ENCODE measurements around the gene GABRB3.

GABRB3 gene

DNA sequence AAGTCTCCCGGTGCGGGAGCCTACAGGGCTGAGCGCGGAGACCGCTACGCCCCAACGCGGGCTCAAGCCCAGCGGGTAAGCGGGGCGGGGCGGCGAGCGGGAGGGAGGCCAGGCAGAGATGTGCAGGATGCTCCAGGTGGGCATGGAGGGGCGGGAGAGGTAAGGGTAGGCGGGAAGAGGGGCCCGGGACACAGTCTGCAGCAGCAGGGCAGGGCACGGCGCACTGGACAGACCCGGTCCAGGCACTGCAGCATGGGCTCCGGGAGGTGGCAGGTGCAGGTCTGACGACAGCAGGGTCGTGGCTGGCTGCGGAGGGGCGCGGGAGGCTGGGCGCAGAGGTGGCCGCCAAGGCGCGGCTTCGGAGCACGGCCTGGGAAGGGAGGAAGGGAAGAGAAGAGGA lies 102.8 kb downstream of the GABRB3 start:
- DNase-seq, result no peak

GRCh38 chr15:26667222-26667988 lies 105.5 kb downstream of the GABRB3 start:
- no peak for DNase-seq

- no peak for DNase-seq
Measured at GRCh38 chr15:26665957-26666791, 106.7 kb downstream of the GABRB3 start.

GRCh38 chr15:26662283-26662682 lies 110.6 kb downstream of the GABRB3 start:
- no peak for DNase-seq

GRCh38 chr15:26661748-26662147 lies 111.1 kb downstream of the GABRB3 start:
- no peak for DNase-seq

DNA sequence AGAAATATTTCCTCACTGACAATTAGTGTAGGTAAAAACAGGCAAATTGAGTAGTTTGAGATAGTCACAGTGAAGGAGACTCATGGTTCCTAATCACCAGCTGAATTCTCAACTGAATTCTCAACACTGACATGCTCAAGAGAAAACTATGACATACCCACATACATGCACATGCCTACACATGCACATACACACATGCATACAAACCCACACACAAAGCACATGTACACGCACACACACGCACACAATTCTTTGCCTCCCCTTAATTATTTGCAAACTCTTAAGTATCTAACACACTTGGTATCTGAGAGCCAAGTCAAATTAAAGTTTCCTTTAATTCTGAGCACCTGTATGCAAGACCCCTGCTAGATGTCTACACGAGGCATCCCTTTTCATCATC lies 111.8 kb downstream of the GABRB3 start:
- DNase-seq, result no peak

DNA sequence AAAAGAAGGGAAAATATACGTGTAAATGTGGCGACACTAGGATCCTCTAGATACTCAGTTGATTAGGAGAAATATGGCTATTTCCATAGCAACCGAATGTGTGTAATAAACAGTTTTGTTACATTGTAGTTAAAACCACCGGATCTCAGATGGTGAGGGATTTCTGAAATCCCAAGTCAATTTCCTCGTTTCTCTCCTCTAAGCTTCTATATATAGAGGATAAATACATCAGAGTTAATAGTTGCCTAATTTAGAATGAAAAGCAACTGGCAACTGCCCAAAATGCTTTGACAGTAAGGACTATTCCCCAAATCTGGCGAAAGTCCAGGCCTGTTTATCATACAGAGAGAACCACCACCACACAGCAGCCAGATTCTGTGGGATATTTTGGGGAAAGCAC lies 112.6 kb downstream of the GABRB3 start:
- no peak for DNase-seq

GRCh38 chr15:26658290-26658689 lies 114.6 kb downstream of the GABRB3 start:
- no peak for DNase-seq

- no peak for DNase-seq
Measured at GRCh38 chr15:26656080-26656479, 116.8 kb downstream of the GABRB3 start.

DNA sequence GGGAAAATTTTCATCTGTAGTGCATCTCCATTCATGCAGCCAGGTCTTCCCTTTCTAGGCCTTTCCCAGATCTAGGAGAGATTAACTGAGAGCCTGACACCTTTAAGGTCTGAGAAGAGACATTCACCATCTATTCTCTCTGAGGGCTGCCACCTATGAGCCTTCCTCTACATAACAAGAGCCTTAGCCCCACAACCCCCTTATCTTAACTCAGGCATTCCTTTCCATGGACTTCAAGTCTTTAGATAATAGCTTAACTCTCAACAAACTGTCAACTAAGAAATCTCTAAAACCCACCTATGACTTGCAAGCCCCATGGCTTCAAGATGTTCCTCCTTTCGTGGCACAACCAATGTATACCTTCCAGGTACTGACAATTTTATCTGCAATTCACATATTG lies 121.0 kb downstream of the GABRB3 start:
- no peak for DNase-seq

- no peak for DNase-seq
Measured at GRCh38 chr15:26648676-26649075, 124.2 kb downstream of the GABRB3 start.

DNA sequence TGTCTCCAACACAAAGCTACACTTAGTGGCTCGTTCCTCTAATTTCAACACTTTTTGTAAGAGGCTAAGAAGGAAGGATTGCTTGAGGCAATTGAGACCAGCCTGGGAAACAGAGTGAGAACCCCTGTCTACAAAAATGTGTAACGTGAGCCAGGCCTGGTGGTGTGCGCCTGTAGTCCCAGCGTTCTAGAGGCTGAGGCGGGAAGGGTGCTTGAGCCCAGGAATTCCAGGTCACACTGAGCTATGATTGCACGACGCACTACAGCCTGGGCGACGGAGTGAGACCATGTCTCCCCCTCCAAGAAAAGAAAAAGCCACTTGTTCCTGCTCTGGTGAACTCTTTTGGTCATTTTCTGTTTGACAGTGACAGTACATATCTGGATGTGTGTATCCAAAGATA lies 127.9 kb downstream of the GABRB3 start:
- DNase-seq, result no peak

GRCh38 chr15:26641144-26641543 lies 131.7 kb downstream of the GABRB3 start:
- no peak for DNase-seq

DNA sequence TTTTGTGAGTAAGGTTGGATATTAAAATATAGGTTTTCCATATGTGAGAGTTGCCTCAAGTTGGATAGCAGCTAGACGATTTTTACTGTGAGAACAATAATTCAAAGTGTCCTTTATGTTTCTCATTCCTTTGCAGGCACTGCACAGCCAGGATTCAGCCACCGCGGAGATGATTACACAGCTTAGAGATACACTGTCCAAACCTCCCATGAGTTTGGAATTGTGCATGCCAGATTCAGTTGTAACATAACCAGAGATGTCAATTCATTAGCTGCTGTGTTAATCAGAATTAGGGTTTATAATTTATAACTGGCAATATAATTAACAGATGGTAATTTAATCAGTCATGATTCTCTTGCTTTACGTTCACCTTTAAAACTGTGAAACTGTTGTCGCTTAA lies 132.3 kb downstream of the GABRB3 start:
- no peak for DNase-seq

DNA sequence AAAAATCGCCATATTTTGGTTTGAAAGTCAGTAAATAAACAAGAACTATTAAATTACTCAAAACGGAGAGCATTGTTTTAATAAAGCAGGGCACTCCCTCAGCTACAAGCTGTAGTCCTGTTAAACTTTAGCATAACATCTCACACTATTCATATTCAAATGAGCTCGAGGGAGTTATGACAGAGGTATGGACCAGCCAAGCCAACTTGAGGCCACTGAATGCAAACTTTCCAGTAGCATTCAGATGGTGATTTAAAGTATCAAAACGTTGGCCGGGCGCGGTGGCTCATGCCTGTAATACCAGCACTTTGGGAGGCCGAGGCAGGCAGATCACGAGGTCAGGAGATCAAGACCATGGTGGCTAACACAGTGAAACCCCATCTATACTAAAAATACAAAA lies 132.9 kb downstream of the GABRB3 start:
- no peak for DNase-seq

- DNase-seq, result no peak
Measured at GRCh38 chr15:26635614-26636013, 137.3 kb downstream of the GABRB3 start.

DNA sequence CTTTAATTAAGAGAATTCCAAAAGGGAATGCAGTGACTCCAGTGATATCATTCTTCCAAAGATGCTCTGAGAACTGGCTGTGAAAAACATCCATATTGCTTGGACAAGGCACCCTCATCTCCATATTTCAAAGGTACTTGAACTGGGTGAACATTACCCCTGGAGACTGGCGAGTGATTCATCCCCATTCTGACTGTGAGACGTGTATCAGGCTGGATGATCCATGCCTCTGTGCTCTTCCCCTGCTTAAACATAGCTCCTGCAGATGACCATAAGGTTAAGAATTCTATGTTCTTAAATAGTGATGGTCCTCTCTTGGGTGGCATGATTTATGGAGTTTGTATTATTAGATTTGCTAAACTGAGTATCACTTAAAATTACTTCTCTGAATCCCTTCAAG lies 137.8 kb downstream of the GABRB3 start:
- DNase-seq, result no peak

GRCh38 chr15:26634319-26634718 lies 138.5 kb downstream of the GABRB3 start:
- no peak for DNase-seq

DNA sequence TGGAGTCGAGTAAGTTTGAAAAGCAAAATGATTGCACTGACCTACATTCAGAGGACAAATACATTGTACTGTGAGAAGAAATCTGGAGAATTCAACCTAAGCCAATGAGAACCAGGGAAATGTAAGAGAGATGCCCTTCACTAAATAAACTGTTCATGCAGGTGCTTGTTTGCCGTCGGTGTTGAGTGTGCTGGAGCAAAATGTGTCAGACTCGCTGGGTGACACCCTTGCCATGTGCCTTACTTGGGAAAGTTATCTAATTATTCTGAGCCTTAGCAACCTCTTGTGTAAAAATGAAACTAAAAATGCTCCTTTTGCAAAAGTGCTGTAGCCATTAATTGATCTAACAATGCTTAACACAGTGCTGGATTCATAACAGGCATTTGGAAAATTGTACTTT lies 140.4 kb downstream of the GABRB3 start:
- DNase-seq, result no peak

DNA sequence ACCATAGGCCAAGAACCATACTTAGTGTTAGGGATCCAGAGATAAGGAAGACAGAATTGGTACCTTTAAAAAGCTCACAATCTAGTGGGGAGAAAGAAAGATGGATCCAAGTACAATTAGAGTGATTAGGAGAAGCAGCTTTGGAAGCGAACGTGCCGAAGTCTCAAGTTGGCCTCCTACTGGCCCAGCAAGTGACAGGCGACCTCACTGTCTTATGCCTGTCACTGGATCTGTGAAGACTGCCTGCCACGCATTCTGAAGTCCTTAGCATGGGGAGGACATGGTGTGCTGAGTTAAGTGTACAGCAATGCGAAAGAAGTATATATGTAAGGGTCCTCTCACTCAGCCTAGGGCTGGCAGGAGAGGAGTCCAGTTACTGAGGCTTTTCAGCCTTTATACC lies 141.0 kb downstream of the GABRB3 start:
- DNase-seq, result no peak

GRCh38 chr15:26630857-26631256 lies 142.0 kb downstream of the GABRB3 start:
- no peak for DNase-seq

GRCh38 chr15:26628879-26629529 lies 143.9 kb downstream of the GABRB3 start:
- DNase-seq, result peak; percentile 60

GRCh38 chr15:26628071-26628470 lies 144.8 kb downstream of the GABRB3 start:
- no peak for DNase-seq

DNA sequence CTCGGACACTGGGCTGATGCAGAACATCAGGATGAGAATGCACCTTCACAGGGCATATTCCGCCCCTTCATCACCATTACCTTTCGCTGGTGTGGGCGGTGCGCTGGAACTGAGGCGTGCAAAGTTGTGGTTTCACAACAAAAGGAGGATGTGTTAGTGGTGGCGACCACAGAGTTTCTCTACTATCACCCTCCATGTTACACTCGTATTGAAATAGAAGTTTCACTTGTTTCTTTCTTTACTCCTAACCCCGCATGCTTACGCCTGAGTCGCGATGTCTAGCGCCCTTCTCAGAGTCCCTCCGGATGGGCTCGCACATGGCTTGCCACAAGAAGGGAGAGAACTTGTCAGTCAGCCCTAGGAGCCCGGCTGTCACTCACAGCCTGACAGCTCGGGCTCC lies 148.7 kb downstream of the GABRB3 start:
- no peak for DNase-seq
